ENCODE data around the gene NFAM1.

The NFAM1 gene

GRCh38 chr22:42436404-42436803 lies 4.2 kb upstream of the NFAM1 start:
- no peak for DNase-seq (ENCODE audit: low read depth, low spot score)
- no peak overlapping the region for H3K4me3 ChIP-seq
- H3K9ac ChIP-seq (ENCODE audit: insufficient read length): no peak overlapping the region
- H3K9me3 ChIP-seq (ENCODE audit: low read depth, low read length): no peaks in the 10 kb centered on the region
- no peak overlapping the region for H3K27ac ChIP-seq
- no peaks in the 10 kb centered on the region for H3K36me3 ChIP-seq (ENCODE audit: insufficient read depth, low read length)
- no peak for TF ChIP-seq POLR2AphosphoS5 (IDR thresholded peaks at IDR 0.05; ENCODE audit: borderline replicate concordance, low read depth, low read length)
- no peak for TF ChIP-seq EZH2 (IDR thresholded peaks at IDR 0.05)
- no peak for TF ChIP-seq FOXP2 (optimal IDR thresholded peaks at IDR 0.05; ENCODE audit: control extremely low read depth, extremely low read length, insufficient read depth)

GRCh38 chr22:42434748-42435425 lies 2.7 kb upstream of the NFAM1 start:
- no peak for TF ChIP-seq FOXP2 (optimal IDR thresholded peaks at IDR 0.05; ENCODE audit: control extremely low read depth, extremely low read length, insufficient read depth)
- TF ChIP-seq EZH2 (IDR thresholded peaks at IDR 0.05): no peak
- TF ChIP-seq POLR2AphosphoS5 (IDR thresholded peaks at IDR 0.05; ENCODE audit: borderline replicate concordance, low read depth, low read length): no peak
- no peaks in the 10 kb centered on the region for H3K9me3 ChIP-seq (ENCODE audit: low read depth, low read length)
- no peak for DNase-seq (ENCODE audit: low read depth, low spot score)
- H3K9ac ChIP-seq (ENCODE audit: insufficient read length): no peak overlapping the region
- H3K27ac ChIP-seq: no peak overlapping the region
- H3K36me3 ChIP-seq (ENCODE audit: insufficient read depth, low read length): no peaks in the 10 kb centered on the region
- H3K4me3 ChIP-seq: no peak overlapping the region

GRCh38 chr22:42433754-42434682 lies 1.8 kb upstream of the NFAM1 start:
- no peak for TF ChIP-seq EZH2 (IDR thresholded peaks at IDR 0.05)
- no peak for TF ChIP-seq POLR2AphosphoS5 (IDR thresholded peaks at IDR 0.05; ENCODE audit: borderline replicate concordance, low read depth, low read length)
- TF ChIP-seq FOXP2 (optimal IDR thresholded peaks at IDR 0.05; ENCODE audit: control extremely low read depth, extremely low read length, insufficient read depth): no peak
- no peak overlapping the region for H3K4me3 ChIP-seq
- no peaks in the 10 kb centered on the region for H3K36me3 ChIP-seq (ENCODE audit: insufficient read depth, low read length)
- DNase-seq (ENCODE audit: low read depth, low spot score): no peak
- H3K9me3 ChIP-seq (ENCODE audit: low read depth, low read length): no peaks in the 10 kb centered on the region
- H3K9ac ChIP-seq (ENCODE audit: insufficient read length): no peak overlapping the region
- no peak overlapping the region for H3K27ac ChIP-seq

GRCh38 chr22:42432818-42433217 lies 615 bp upstream of the NFAM1 start:
- no peak overlapping the region for H3K4me3 ChIP-seq
- H3K36me3 ChIP-seq (ENCODE audit: insufficient read depth, low read length): no peaks in the 10 kb centered on the region
- H3K27ac ChIP-seq: no peak overlapping the region
- no peak overlapping the region for H3K9ac ChIP-seq (ENCODE audit: insufficient read length)
- DNase-seq (ENCODE audit: low read depth, low spot score): no peak
- TF ChIP-seq EZH2 (IDR thresholded peaks at IDR 0.05): no peak
- no peak for TF ChIP-seq FOXP2 (optimal IDR thresholded peaks at IDR 0.05; ENCODE audit: control extremely low read depth, extremely low read length, insufficient read depth)
- no peak for TF ChIP-seq POLR2AphosphoS5 (IDR thresholded peaks at IDR 0.05; ENCODE audit: borderline replicate concordance, low read depth, low read length)
- H3K9me3 ChIP-seq (ENCODE audit: low read depth, low read length): no peaks in the 10 kb centered on the region

- no peak for DNase-seq (ENCODE audit: low read depth, low spot score)
- Histone ChIP-seq H3K9ac (ENCODE audit: insufficient read length) (no peak overlapping the region), H3K27ac (no peak overlapping the region), H3K9me3 (ENCODE audit: low read depth, low read length) (no peaks in the 10 kb centered on the region), H3K36me3 (ENCODE audit: insufficient read depth, low read length) (no peaks in the 10 kb centered on the region), H3K4me3 (no peak overlapping the region)
- TF ChIP-seq POLR2AphosphoS5 (IDR thresholded peaks at IDR 0.05; ENCODE audit: borderline replicate concordance, low read depth, low read length) (no peak), EZH2 (IDR thresholded peaks at IDR 0.05) (no peak), FOXP2 (optimal IDR thresholded peaks at IDR 0.05; ENCODE audit: control extremely low read depth, extremely low read length, insufficient read depth) (no peak)
Measured at GRCh38 chr22:42431401-42432019, 693 bp downstream of the NFAM1 start.

GRCh38 chr22:42430528-42431125 lies 1.6 kb downstream of the NFAM1 start:
- no peak overlapping the region for H3K9ac ChIP-seq (ENCODE audit: insufficient read length)
- H3K27ac ChIP-seq: no peak overlapping the region
- TF ChIP-seq FOXP2 (optimal IDR thresholded peaks at IDR 0.05; ENCODE audit: control extremely low read depth, extremely low read length, insufficient read depth) (no peak), POLR2AphosphoS5 (IDR thresholded peaks at IDR 0.05; ENCODE audit: borderline replicate concordance, low read depth, low read length) (no peak), EZH2 (IDR thresholded peaks at IDR 0.05) (no peak)
- H3K4me3 ChIP-seq: no peak overlapping the region
- H3K9me3 ChIP-seq (ENCODE audit: low read depth, low read length): no peaks in the 10 kb centered on the region
- no peaks in the 10 kb centered on the region for H3K36me3 ChIP-seq (ENCODE audit: insufficient read depth, low read length)
- no peak for DNase-seq (ENCODE audit: low read depth, low spot score)

GRCh38 chr22:42428760-42429159 lies 3.4 kb downstream of the NFAM1 start:
- Histone ChIP-seq H3K9me3 (ENCODE audit: low read depth, low read length) (no peaks in the 10 kb centered on the region), H3K27ac (no peak overlapping the region), H3K36me3 (ENCODE audit: insufficient read depth, low read length) (no peaks in the 10 kb centered on the region), H3K4me3 (no peak overlapping the region), H3K9ac (ENCODE audit: insufficient read length) (no peak overlapping the region)
- no peak for DNase-seq (ENCODE audit: low read depth, low spot score)
- TF ChIP-seq POLR2AphosphoS5 (IDR thresholded peaks at IDR 0.05; ENCODE audit: borderline replicate concordance, low read depth, low read length) (no peak), EZH2 (IDR thresholded peaks at IDR 0.05) (no peak), FOXP2 (optimal IDR thresholded peaks at IDR 0.05; ENCODE audit: control extremely low read depth, extremely low read length, insufficient read depth) (no peak)

GRCh38 chr22:42428025-42428424 lies 4.2 kb downstream of the NFAM1 start:
- Histone ChIP-seq H3K4me3 (no peak overlapping the region), H3K9me3 (ENCODE audit: low read depth, low read length) (no peaks in the 10 kb centered on the region), H3K27ac (no peak overlapping the region), H3K9ac (ENCODE audit: insufficient read length) (no peak overlapping the region), H3K36me3 (ENCODE audit: insufficient read depth, low read length) (no peaks in the 10 kb centered on the region)
- no peak for DNase-seq (ENCODE audit: low read depth, low spot score)
- no peak for TF ChIP-seq POLR2AphosphoS5 (IDR thresholded peaks at IDR 0.05; ENCODE audit: borderline replicate concordance, low read depth, low read length)
- no peak for TF ChIP-seq FOXP2 (optimal IDR thresholded peaks at IDR 0.05; ENCODE audit: control extremely low read depth, extremely low read length, insufficient read depth)
- TF ChIP-seq EZH2 (IDR thresholded peaks at IDR 0.05): no peak
